Activated CD8-positive, alpha-beta T cell treated with anti-CD3 and anti-CD28 coated beads for 36 hours (primary cell): ENCODE data around the gene FBXL14. TPM values are rescaled to one million over a fixed set of nuclear protein-coding genes. Genes with fewer than 3 reads are reported as not detected.

ENCODE experiments used
- ATAC-seq: fragments of 200-7000 bp; cut with Tn5 transposase; one replicate; pipeline ENCODE4 v1.10.0; 2021; ENCODE audit warnings: mild to moderate bottlenecking, moderate library complexity
- CTCF ChIA-PET: fragments of 350-600 bp; sonication (Branson Sonifier 250); formaldehyde crosslinking; loops from one replicate; lab custom pipeline; 2021; ENCODE audit warnings: antibody characterized with exemption; lab: Charles Lee
- POLR2A ChIA-PET: fragments of 350-600 bp; sonication (Branson Sonifier 250); formaldehyde crosslinking; loops from one replicate; lab custom pipeline; 2021; ENCODE audit warnings: antibody characterized with exemption; lab: Charles Lee
- DNase-seq: peaks from one replicate; pipeline ENCODE4 v3.0.0-alpha.2; 2020
- H3K27ac Mint-ChIP-seq: one replicate; pipeline ENCODE4 v1.8.0; 2021; ENCODE audit warnings: mild to moderate bottlenecking, mixed read lengths
- H3K27me3 Mint-ChIP-seq: one replicate; pipeline ENCODE4 v1.8.0; 2021; ENCODE audit warnings: mixed read lengths
- H3K36me3 Mint-ChIP-seq: one replicate; pipeline ENCODE4 v1.8.0; 2021; ENCODE audit warnings: low read depth, mixed read lengths
- H3K4me1 Mint-ChIP-seq: one replicate; pipeline ENCODE4 v1.8.0; 2021; ENCODE audit warnings: low read depth, mixed read lengths
- H3K4me3 Mint-ChIP-seq: one replicate; pipeline ENCODE4 v1.8.0; 2021; ENCODE audit warnings: mild to moderate bottlenecking, moderate library complexity, mixed read lengths
- H3K9me3 Mint-ChIP-seq: one replicate; pipeline ENCODE4 v1.8.0; 2021; ENCODE audit warnings: mixed read lengths
- CTCF ChIP-seq: fragments of 200-600 bp; IDR thresholded peaks from one replicate; pipeline ENCODE4 v1.8.0; 2022; ENCODE audit warnings: antibody characterized with exemption, mild to moderate bottlenecking
- intact Hi-C: fragments of 100-400 bp; cut with micrococcal nuclease; formaldehyde crosslinking; loops from one replicate; pipeline ENCODE4 v1.10.0; 2022
- total RNA-seq, 2 experiments: library from RNA; stranded (reverse); gene quantifications; one replicate each; pipeline ENCODE4 v1.2.3, GENCODE V29; 2021

FBXL14 gene
- total RNA-seq, 2 experiments from 2014 or later, result 23.3 to 25.1 TPM

GRCh38 chr12:1544996-1545700 is 49.2 kb downstream of the FBXL14 start:
- DNase-seq (no peak), ATAC-seq (no peak)
- Mint-ChIP-seq H3K27ac (no peak overlapping the region), H3K9me3 (no peaks in the 10 kb centered on the region), H3K4me3 (no peak overlapping the region), H3K4me1 (no peaks in the 10 kb centered on the region), H3K36me3 (no peaks in the 10 kb centered on the region), H3K27me3 (peaks cover 41% of the 10 kb centered on the region)
- intact Hi-C loops, result no loop called here
- POLR2A ChIA-PET, result no interaction called here
- CTCF ChIA-PET, result interaction anchor here (0.6 to 1.8 kb wide), 4 partner anchors 38 to 976 kb away, joined by 3 to 6 read pairs (median 4); no protein-coding TSS in a partner anchor
- TF ChIP-seq CTCF, result no peak

DNA sequence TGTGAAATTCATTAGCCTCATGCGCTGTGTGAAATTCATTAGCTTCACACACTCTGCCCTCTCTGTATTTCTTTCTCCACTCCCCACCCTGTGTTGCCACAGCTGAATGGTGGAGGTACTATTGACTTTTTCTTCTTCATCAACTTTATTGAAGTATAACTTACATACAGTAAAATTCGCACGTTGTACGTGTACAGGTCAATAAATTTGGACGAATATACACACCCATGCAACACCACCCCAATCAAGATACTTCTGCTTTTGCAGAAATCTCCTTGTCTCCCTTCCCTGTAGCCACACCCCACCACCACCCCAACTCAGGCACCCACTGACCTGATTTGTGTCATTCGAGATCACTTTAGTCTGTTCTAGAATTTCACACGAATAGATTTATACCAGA is 51.8 kb downstream of the FBXL14 start:
- Mint-ChIP-seq H3K4me3 (no peak overlapping the region), H3K9me3 (no peaks in the 10 kb centered on the region), H3K4me1 (no peaks in the 10 kb centered on the region), H3K36me3 (no peaks in the 10 kb centered on the region), H3K27ac (no peak overlapping the region), H3K27me3 (peaks cover 60% of the 10 kb centered on the region)
- TF ChIP-seq CTCF, result no peak
- intact Hi-C loops, result no loop called here
- ChIA-PET CTCF (interaction anchor here (1.2 kb wide), 1 partner anchor 425 kb away, joined by 3 read pairs; no protein-coding TSS in a partner anchor), POLR2A (interaction anchor here (0.8 to 1.3 kb wide), 2 partner anchors 9 to 10 kb away, joined by 3 read pairs; no protein-coding TSS in a partner anchor)
- DNase-seq (no peak), ATAC-seq (no peak)

DNA sequence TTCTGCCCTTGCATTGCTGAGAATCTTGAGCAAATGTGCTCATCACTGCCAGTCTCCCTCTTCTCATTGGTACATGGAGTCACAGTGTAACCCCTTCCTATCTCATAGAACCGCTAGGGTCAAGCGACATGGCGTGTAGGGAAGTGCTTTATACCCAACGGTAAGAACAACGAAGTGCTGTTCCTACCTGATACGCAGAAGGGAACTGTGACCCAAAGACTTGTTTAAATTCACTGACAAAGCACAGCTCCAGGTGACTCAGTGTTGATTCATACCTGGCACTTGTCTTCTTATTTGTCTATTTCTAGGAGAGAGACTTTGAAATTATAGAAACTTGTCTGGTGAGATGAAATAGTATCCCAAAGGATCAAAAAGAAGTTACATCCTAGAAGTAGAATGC is 53.7 kb downstream of the FBXL14 start:
- ATAC-seq (no peak), DNase-seq (no peak)
- POLR2A ChIA-PET, result no interaction called here
- H3K27me3 Mint-ChIP-seq, result peaks cover 67% of the 10 kb centered on the region
- no peaks in the 10 kb centered on the region for H3K4me1 Mint-ChIP-seq
- H3K4me3 Mint-ChIP-seq, result no peak overlapping the region
- CTCF ChIA-PET, result interaction anchor here (1.3 to 1.8 kb wide), 2 partner anchors 19 to 422 kb away, joined by 3 to 6 read pairs; no protein-coding TSS in a partner anchor
- no peaks in the 10 kb centered on the region for H3K9me3 Mint-ChIP-seq
- no peak overlapping the region for H3K27ac Mint-ChIP-seq
- TF ChIP-seq CTCF, result no peak
- intact Hi-C loops, result no loop called here
- no peaks in the 10 kb centered on the region for H3K36me3 Mint-ChIP-seq

DNA sequence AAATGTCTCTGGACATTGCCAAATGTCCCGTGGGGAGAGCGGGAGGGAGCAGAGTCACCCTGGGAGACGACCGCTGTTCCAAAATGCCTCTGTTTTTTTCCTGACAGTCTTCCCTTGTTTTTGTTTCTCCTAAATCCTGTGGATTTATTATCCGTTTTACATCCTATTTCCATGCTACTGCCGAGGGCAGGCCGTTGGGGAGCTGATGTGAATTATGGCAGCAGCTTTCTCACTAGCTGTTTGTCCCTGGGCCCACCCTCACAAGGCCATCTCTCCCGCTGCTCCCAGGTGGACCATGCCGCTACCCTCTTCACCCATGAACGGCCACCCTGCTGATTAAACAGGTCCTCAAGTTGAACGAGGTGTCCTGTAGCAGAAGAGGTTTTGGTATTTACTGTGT is 55.2 kb downstream of the FBXL14 start:
- POLR2A ChIA-PET, result no interaction called here
- CTCF ChIA-PET, result interaction anchor here (0.7 to 1.8 kb wide), 2 partner anchors 22 to 421 kb away, joined by 3 to 6 read pairs; no protein-coding TSS in a partner anchor
- ATAC-seq, result no peak

More for the DNA sequence above, 55.2 kb downstream of the FBXL14 start:
- no peak for DNase-seq
- intact Hi-C loops, result no loop called here
- Mint-ChIP-seq H3K4me1 (peaks cover under 1% of the 10 kb centered on the region), H3K9me3 (no peaks in the 10 kb centered on the region), H3K36me3 (no peaks in the 10 kb centered on the region), H3K27ac (no peak overlapping the region), H3K27me3 (peaks cover 67% of the 10 kb centered on the region), H3K4me3 (no peak overlapping the region)
- TF ChIP-seq CTCF, result no peak
